Islet precursor cell (in vitro differentiated cells): Measurements from ENCODE around the gene ANTXRL.
A peak's percentile ranks its signal among the peaks of the same experiment; 100 is the strongest.
"Not testable (repeated sequence)": the region's sequence is repeated elsewhere in the genome, so short reads cannot be mapped to it uniquely, and the experiment has no call there.

Source experiments
- DNase-seq: peaks from one replicate; pipeline ENCODE4 v3.0.0-alpha.2; 2018

Gene ANTXRL

DNA sequence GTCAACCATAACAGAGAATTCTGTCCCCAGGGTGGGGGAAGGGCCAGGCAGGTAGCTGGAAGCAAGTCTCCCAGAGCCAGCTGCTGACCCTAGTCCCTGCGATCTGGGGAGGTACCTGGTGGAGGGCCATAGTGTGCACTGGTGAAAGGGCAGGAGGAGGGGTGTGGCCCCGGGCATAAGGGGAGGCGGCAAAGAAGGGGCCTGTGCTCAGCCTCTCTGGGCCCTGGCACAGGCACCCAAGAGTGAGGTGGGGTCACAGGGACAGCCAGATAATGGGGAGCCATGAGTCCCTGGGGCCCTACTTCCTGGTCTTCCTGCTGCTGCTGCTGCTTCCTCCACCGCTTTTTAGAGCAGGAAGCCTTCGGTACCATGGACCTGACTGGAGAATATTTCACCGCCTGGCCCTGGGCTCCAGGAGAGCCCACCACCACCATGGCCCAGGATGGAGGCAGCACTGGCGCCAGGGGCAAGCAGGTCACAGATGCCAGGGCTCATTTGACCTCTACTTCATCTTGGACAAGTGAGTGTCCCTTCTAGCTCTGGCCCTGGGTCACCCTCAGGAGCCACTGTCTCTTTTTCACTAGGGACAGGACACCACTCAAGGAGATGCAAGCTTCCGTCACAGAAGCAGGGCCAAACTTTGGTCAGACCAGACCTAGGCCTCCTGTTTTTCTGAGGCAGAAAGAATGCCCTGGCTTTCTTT is at the start of gene ANTXRL:
Gene ANTXRL (plus strand): TSS at position 7 of the 703 bp plus-strand sequence. CDS start 266 bp downstream, at position 273.
- DNase-seq, result peak; percentile 23

DNA sequence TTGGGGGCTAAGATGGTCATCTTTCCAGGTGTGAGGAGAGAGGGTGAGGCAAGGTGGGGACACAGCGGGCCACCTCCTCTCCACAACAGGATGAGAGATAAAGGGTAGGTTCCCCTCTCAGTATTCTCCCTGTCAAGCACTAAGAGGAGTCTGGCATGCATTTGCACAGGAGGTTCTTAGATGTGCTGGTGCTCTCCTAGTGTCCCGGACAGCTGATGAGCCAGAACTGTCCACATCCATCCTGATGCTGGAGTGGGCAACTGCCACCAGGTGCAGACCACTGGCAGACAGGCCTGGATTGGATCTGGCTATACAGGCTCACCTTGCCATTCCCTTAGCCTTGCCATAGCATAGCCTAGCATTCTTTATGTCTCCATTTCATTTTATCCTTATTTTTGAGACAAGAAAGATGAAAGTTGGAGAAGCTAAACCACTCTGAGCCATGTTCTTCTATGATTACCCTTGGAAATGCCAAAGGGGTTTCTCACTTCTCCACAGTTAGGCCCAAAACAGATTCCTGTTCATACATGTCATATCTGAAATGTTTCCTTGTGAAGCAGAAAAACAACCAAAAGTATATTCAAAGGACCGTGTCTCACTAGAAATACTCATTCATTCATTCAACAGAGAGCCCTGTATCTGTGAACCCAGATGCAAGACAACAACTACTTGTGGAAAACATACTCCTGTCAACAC is 48.8 kb upstream of the ANTXRL start:
- no peak for DNase-seq

DNA sequence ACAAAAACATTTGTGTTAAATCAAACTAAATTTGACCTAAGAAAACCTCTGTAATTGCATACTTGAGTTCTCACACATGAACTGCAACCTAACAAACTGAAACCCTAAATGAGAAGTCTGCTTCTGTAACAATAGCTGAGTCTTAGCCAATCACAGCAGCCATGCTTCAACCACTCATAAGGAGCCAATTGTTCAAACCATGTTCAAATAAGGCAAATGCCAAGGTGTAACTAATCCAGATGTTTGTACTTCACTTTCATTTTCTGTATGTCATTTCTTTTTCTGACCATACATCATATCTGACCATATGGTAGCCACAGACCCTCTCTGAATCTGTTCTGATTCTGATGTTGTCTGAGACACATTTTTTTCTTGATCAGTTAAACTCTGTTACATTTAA is 47.5 kb upstream of the ANTXRL start:
- no peak for DNase-seq

DNA sequence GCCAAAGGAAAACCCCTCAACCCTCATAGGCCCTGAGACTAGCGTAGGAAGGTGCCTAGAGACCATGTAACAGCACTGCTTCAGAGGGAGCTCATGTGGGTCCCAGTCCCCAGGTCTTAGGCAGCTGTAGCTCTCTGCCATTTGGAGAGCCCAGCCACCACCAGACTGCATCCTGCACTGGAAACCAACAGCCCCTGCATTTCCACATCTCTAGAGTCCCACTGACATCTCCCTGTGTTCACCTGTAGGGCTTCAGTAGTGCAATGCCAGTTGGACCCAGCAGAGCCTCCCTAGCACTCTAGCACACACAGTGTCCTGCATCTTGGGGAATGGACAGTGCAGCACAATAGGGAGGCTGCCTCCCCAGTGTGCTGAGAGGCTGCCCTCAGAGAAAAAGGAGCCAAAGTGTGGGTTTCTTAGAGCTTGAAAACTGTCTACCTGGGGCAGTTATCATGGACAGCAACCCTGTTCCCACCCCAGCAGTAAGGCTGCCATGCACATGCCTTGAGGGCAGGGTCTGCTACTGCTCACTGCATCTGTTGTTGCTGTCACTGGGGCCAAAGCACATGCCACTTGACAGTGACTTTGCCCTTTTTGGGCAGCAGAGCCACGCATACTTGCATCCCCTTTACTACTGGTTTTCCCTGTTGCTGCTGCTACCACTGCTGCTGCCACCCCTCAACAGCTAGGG is 46.7 kb upstream of the ANTXRL start:
- peak; percentile 61 for DNase-seq

DNA sequence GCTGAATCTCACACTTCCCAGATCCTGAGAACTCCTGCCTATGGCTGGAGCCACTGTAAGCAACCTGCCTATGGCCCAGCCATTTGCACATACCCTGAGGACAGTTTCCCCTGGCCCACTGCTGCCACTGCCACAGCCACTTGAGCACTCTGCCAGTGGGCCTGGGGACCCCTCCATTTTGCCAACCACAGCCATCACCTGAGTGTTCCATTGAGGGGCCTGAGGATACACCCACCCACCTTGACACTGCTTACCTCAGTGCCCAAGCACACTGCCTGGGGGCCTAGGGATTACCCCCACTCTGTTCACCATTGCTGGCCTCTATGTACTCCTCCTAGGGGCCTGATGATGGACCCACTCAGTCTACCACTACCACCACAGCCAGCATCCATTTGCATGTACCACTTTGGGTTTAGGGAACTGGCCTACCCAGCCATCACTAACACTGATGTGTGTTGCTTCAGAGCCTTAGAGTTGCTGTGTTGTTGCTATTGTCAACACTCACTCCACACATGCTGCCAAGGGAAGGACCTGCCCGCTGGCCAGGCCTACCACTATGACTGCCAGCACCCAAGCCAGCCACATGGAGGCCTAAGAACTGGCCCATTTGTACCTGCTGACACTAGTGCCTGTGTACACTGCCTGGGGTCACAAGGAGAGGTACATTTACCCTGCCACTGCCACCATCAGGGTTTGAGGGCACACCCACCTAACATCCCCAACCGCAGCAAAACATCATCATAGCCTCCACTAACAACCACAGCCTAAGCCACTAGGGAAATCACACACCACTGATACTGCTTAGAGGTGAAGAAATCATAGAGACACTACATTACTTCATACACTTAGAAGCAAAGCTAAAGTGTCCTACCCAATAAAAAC is 45.9 kb upstream of the ANTXRL start:
- DNase-seq, result no peak

DNA sequence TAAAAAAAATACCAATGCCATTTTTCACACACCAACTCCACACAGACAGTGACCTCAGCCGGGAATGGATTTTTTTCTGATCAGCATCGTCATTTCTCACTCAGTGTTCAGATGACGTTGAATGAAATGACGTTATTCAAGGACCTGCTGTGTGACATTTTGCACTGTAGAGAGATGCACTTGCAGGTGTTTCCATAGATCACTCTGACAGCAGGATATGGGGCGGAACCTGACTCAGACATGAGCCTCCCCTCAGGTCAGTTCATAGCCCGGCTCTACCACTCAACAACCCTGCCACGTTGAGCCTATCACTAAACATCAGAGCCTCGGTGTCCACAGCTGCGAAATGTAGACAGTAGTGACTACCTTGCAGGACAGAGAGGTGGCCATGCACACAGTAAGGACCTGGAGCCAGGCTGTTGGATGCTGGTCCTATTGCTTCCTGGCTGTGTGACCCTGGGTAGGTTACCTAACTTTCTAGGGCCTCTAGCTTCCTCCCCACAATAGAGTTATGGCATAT is 41.4 kb upstream of the ANTXRL start:
- DNase-seq, result no peak

DNA sequence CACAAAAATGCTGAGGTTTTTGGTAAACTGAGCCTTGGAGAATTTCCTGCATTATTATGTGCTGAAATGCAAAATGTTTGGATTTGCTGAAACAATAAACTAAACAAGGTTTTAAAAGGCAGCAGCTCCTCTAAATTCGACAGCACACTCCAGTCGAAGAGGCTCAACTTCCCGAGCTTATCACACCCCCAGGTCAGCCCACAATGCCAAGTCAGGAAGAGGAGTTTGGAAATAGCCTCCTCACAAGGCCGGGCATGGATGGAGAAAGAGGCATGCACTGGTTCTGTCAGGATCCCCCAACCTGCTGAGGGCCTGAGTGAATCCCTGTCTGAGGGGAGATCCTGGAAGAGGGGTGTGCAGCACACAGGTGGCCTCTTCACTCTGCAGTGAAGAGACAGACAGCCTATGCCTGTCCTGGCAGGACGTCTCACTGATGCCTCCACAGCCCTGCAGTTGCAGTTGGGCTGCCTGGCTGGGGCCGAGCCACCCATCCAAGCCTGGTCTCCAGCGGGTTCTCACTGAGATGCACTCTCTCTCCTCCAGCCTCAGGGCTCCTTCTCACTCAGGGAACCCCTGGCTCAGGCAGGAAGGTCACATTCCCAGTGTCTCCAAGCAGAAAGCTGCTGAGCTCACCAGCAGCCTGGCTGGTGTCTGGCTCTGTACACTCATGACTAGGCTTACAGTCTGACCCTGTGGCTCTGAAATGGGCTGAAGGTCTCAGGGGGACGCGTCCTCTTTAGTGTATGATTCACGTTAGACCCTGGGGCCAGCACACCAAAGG is 40.2 kb upstream of the ANTXRL start:
- DNase-seq, result peak; percentile 76

DNA sequence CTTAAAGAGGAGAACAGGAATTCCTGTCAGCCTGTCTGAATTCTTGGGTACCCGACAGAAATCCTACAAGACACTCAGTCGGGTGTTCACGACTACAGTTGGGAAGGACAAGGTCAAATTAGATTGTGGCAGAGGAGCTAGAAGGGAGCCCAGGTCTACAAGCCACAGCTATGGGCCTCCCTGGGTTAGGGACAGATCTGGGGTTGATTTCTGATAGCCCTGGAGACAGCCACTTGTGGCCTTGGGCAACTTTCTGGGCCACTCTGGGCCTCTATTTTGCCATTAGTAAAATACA is 39.7 kb upstream of the ANTXRL start:
- DNase-seq, result no peak

DNA sequence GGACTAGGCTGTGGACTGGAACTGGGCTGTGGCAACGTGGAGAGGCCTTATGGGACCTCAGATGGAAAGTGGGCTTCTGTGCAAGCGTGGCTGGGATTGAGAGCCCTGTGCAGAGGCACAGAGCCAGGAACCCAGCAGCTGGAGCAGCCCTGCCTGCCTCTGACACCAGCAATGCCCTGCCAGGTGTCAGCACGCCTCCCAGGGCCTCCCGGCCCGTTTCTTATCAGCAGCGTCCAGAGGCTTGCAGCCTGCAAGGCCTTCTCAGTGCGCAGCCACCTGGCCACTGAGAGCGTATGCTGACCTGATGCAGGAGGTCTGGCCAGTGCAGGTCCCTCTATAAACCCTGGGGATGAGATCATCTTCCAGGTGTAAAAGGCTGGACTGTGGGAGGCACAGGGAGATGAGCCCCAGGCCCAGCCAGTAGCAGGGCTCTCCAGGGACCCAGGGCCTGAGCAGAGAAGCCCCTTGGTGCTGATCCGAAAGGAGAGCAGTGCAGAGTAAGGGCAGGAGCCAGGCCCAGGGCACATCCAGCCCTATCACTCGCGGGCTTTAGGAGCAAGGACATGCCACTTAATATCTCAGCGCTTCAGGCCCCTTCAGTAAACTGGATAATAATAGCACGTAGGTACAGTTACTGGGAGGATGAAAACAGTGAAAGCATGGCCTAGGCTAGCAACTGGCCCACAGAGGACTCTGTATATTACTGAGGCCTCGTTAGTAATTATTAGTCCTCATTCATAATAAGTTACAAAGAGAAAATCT is 38.8 kb upstream of the ANTXRL start:
- peak; percentile 64 for DNase-seq

DNA sequence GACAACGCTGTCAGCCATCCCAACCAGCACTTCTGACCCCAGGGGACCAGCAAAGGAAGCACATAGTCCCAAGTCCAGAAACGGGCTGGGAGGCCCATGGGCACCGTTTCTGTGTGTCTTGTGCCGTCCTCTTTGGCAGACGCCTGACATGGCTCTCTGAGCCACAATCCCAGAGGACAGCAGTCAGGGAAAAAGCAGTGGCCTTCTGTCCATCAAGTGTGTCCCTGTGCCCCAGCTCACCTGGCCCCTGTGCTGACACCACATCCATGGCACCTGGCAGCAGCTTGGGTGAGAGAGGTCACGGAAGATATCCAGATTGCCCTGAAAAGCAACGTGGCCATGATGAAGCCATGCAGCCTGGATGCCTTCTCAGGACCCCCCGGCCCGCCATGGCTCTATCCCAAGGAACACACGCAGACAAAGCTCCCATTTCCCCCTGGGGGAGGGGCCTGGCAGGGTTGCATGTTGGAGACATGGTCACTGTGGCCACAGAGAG is 38.1 kb upstream of the ANTXRL start:
- peak; percentile 37 for DNase-seq

DNA sequence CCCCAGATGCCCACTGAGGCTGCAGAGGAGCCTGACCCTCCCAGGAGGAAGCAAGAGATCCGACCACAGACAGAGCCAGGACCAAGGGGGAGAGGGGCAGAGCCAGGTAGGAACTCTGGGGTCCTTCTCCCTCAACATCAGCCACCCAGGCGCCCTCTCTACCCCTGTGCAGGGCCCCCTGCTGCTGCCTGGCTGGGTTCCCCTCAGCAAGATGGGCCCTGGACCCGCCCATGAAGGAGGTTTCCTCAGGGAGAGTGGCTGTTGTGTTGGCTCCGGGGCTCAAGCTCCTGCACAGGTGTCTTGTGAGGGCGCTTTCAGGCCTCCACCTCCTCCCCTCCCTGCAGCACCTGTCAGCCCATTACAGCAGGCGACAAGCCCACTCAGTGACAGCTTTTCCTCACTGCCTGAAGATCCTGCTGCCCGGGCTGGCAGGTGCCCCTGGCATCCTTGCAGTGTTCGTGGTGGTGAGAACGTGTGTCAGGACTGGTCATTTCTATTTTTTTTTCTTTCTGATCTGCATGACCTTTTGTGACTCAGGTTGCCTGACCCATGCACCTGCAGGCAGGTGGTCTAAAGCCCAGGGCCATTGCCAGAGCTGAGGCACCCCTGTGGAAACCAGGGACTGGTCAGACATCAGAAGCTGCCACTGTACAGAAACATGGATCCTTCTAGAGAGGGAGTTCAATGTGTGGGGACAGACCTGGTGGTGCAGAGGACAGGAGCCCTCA is 37.0 kb upstream of the ANTXRL start:
- DNase-seq, result not testable (repeated sequence)

DNA sequence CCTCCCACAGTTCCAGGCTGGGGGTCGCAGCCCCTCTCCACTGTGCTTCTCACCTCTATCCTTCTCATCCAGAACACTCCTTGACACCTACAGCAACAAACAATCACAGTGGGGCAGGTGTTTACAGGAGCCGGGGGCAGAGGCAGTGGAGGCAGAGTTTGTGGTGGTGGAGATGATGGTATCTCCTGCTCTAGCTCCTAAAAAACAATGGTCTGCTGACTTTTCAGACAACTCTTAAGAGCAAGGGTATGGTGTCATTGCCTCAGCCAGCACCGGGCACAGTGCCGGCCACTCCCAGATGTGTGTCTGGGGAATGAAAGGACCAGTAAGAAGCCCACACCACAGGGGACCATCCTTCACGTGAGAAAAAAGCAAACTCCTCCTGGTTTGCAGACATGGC is 36.3 kb upstream of the ANTXRL start:
- no peak for DNase-seq

DNA sequence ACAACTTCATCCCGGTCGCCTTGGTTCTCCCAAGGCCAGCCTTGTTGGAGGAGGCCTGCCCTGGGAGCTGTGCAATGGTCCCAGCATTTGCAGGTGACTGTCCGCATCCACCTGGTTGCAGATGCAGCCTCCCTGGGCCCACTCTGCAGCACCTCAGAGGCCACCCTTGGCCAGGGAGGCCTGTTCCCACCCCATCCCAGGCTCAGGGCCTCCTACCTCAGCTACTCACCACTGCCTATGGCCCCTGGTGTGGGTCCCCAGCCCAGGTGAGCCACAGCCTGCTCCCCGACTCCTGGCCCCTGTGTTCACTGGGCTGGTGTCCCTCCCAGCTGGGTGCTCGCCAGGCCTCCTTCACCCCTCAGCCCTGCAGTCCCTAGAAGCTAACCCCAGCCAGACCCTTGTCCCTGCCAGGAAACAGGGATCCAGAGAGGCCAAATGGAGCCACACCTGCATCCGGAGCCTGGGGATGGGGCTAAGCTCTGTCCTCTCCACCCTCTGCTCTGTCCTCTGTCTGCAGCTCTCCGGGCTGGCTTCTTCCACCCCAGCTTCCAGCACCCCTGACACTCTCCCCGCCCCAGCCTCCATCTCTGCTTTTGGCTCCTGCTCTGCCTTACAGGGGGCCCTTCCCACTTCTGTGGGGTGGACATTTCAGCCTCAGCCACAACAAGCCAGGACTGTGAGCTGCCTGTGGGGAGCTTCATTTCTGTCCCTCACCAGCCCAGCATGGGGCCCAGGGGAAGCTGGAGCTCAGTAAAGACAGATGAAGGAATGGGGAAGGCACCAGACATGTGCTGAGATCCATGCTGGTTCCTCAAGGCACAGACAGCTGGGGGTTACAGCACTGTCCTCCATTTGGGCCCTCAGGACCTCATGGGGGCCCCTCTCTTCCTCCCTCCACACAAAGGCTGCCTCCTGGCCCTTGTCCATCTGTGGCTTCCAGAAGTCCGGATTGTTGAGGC is 35.6 kb upstream of the ANTXRL start:
- DNase-seq, result no peak

DNA sequence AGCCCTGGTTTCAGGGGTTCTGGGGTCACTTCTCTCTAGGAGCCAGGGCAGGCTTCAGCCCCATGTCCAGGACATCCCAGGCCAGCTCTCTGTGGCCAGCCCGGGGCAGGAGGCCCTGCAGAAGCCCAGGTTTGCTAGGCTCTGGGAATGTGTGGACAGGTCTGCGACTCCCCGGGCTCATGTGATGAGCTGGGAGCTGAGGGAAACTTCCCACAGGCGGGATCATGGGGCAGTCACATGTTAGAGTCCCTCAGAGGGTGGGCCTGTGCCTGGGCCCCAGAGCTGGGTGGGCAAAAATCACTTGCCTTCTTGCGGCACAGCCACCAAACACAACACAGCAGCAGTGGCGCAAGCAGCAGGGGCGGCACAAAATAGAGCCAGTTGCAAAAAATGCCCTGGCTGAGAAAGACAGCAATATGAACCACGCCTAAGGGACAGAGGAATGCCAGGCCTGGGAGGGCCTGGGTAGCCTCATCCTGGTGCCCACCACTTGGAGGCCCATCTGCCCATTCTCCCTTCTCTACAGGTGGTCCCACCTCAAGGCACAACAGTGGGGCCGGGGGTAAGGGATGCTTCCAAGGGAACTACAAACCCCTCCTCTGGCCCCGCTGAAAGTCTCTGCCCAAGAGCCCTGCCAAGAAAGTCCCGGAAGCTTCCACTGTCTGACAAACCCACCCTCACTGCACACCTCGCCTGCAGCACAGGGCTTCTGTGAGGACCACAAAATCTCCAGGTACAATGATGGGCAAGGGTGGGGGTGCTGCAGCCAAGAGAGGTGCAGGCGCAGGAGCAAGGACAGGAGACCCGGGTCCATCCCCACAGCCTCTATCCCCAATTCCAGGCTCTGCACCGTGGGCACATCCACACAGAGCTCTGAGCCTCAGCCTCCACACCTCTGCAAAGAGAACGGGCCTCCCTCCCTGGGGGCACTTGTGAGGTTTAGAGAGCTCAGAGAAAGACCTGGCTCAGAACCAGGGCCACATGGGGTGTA is 34.6 kb upstream of the ANTXRL start:
- DNase-seq, result no peak

DNA sequence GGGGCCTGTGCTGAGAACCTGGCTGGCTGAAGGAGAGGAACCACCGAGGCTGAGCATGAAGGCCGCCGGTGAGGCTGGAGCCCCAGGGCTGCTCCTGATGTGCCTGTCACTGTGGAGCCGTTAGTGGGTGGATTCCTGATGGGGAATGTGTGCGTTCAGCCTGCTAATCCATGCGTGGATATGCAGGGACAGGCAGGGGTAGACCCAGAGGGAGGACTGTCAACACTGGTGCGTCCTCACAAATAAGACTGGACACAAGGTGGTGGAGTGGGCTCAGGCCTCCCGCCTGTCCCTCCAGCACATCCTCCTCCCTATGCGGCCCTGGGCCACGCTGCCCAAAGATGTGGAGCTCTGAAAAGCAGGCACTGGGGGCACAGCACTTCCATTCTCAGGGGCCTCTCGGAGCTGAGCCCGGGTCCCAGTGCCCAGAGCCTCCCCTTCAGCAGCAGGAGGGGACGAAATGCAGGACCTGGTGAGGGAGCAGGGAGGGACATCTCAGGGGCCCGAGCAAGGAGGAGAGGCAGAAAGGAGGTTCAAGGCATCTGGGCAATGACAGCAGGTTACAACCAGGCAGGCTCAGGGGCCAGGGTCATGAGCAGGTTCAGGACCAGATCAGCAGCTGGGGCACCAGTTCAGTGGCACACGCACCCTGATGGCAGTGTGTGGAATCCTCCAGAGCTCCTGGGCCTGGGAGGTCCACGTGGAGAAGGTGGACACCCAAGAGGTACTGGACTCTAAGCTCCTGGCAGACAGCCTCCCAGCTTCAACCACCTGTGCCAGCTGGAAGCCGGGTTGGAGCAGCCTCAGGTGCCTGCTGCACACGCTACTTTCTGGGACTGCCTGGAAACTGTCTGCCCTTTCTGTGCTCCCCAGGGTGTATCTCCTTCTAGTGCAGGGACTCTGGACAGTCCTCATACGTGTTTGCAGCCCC is 33.5 kb upstream of the ANTXRL start:
- no peak for DNase-seq

DNA sequence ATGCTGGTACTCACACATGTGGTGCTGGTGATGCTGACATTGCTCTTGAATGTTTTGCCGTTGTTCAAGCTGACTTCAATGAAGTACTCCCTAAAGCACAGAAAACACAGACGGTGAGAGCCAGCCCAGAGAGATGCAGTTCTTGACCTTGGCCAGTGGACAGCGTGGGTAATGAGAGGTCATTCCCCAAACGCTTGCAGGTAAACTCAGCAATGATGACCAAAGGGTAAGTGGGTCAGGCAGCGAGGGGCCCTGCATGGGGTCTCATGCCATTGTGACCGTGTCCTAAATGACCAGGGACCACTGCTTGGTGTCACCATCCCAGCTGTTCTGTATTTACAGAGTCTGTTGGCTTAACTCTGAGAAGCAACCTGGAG is 32.8 kb upstream of the ANTXRL start:
- DNase-seq, result no peak

DNA sequence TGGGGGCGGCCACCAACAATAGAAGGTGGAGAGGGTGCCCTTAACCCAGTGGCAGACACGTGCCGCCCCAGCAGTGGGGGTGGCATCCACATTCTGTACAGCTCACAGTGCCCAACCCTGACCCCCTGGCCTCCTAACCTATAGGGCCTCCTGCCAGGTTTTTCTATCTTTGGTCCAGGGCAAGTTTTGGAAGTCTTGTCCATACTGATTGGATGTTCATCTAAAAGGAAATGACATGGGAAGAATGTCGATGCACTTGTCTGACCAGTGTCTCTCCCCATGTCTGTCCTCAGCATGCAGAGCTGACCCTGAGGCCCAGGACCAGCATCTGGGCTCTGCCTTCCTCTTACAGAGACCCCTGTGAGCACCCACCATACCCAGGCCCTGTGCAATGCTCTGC is 32.3 kb upstream of the ANTXRL start:
- DNase-seq, result no peak
